Esophagus muscularis mucosa (tissue), 4 donors: ENCODE data around the gene TTC7B.

Source experiments
- CTCF ChIP-seq, 3 experiments: fragments of 200-600 bp in 2 of 3; fragments of 450-650 bp in 1 of 3; sonication (generic) in 2 of 3; IDR thresholded peaks; one replicate each; pipeline ENCODE4 v1.5.1; 2017 to 2019; ENCODE audit warnings: antibody characterized with exemption in 3 of 3, mild to moderate bottlenecking in 2 of 3, moderate library complexity in 1 of 3
- EP300 ChIP-seq: sonication (generic); formaldehyde crosslinking; IDR thresholded peaks from one replicate; pipeline ENCODE4 v1.6.1; 2017; ENCODE audit warnings: antibody characterized with exemption
- POLR2A ChIP-seq: fragments of 450-650 bp; IDR thresholded peaks from one replicate; pipeline ENCODE4 v1.6.1; 2017; ENCODE audit warnings: antibody characterized with exemption, moderate library complexity, mild to moderate bottlenecking, low read depth
- POLR2AphosphoS5 ChIP-seq, 2 donors: sonication (generic); formaldehyde crosslinking; IDR thresholded peaks; one replicate each; pipeline ENCODE4 v1.6.1; 2017; ENCODE audit warnings: antibody characterized with exemption in 2 of 2

GRCh38 chr14:90555126-90556011 lies 260.9 kb downstream of the TTC7B start:
- TF ChIP-seq CTCF (IDR thresholded peaks at IDR 0.05) (no peak), EP300 (no peak), POLR2A (no peak), POLR2AphosphoS5 (IDR thresholded peaks at IDR 0.05) (no peak)
